ENCODE measurements around the gene BUD13.
"Not testable (repeated sequence)": the region's sequence is repeated elsewhere in the genome, so short reads cannot be mapped to it uniquely, and the experiment has no call there.

Gene BUD13

DNA sequence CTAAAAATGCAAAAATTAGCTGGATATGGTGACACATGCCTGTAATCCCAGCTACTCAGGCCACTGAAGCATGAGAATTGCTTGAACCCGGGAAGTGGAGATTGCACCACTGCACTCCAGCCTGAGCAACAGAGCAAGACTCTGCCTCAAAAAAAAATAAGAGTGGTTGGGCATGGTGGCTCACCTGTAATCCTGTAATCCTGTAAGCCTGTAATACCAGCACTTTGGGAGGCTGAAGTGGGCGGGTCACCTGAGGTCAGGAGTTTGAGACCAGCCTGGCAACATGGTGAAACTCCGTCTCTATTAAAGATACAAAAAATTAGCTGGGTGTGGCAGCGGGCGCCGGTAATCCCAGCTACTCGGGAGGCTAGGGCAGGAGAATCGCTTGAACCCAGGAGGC, 16.7 kb downstream of the BUD13 start:
- not testable (repeated sequence) for DNase-seq (ENCODE audit: low read depth)

DNA sequence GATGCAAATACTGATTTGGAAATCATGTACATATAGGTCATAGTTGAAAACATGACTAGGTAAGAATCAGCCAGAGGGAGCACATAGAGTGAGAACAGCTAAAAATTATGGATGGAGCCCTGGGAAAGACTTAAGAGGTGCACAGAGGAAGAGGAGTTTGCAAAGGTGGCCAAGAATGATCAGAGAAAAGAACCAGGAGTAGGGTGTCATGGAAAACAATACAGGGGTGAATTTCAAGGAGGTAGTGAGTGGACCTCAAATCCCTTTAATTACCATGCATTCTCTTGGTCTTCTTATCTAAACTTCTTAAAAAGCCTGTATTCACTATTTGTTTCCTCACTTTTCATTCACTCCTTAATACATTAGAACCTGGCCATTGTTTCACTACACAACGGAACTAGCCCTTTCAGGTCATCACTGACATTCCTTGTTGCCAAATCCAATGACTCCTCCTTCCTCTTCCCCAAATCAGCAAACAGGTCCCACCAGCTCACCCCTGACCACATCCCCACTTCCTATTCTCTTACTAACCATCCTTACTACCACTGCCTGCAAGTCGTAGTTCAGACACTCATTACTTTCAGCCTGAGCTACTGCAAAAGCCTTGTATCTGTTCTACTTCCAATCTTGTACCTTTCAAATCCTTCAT, 22.6 kb downstream of the BUD13 start:
- DNase-seq (ENCODE audit: low read depth) = no peak

DNA sequence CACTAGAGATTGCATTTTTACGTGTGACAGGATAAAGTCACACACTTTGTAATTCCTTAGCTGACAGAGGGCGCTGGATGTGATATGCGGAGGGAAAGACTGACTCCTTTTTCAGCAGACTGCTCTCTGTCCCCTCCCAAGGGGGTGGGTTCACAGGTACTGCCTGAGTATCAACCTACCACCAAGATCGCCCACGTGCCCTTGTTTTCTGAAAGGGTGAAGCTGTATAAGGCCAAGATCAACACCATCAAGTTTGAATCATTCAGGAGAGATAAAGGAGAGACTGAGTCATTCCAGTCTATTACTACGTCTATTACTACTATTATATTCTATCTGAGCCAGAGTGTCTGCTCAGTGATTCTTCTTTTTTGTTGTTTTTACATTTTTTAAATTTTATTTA, 30.7 kb downstream of the BUD13 start:
- DNase-seq (ENCODE audit: low read depth) = no peak

DNA sequence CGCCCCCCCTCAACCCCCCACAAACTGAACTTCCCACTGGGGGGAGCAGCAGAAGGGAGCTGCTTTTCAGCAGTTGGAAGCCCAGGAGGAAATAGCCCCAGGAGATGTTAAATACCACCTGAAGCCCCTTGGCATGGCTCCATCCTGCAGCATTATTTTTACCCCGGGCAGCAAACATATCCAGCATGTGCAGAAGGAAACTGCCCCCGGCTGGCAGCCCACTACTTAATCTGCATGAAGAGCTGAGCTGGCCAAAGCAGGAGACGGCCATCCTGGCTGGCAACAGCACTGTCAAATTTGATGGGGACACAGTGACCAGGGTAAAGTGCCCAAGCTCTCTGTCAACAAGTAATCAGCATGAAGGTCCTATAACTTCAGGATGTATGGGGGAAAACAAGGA, 32.0 kb downstream of the BUD13 start:
- DNase-seq (ENCODE audit: low read depth) = no peak

DNA sequence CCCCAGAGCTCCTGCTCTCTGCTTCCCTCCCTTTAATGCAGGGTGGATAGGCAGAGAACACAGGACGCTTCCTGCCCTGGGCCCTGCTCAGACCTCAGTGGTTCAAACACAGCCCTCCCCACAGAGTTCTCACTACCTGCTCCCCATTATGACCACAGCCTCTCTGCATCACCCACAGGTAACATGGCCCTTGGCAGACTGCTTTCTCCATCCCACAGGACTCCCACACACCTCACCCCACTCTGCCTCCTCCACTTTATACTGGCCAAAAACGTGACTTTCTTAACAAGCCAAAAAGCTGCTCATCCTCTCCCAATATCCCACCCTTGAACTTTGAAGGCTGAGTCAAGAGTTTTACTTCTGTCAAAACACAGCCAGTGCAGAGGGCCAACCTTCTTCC, 33.8 kb downstream of the BUD13 start:
- DNase-seq (ENCODE audit: low read depth) = no peak

DNA sequence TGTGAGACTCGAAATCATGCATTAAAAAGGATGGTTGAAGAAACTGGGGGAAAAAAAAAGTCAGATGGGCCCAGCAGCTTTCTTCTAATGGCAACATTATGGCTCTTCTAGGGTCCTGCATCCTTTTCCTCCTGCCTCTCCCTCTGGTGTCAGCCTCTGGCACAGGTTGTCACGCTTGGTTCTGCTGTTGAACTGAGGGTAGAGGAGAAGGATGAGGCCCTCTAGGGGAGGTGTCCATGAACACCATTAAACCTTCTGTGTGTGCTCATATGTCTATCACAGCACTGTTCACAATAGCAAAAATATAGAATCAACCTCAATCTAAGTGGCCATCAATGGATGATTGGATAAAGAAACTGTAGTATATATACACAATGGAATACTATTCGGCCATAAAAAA, 36.0 kb downstream of the BUD13 start:
- DNase-seq (ENCODE audit: low read depth) = no peak

DNA sequence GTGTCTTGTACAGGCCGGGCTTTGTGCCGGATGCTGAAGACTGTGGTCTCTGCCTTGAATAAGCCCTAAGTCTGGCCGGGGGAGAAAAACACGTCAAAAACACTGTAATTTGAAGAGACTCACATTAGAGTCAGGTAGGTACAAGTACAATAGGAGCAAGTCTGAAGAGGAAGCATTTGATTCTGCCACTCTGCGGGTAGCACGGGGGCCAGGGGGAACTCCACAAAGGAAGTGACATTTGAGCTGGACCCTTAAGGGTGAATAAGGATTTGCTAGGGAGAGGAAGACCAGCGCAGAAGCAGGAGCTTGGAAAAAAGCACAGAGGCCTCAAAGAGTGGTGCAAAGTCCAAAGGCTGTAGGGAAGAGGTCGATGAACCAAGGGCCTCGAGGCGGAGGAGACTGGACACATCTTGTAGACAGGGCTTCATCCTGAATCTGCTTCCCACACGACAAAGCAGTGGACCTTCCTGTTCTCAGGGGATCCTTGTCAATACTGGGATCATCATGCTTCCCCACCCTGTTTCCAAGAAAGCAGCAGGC, 38.7 kb downstream of the BUD13 start:
- DNase-seq (ENCODE audit: low read depth) = no peak

DNA sequence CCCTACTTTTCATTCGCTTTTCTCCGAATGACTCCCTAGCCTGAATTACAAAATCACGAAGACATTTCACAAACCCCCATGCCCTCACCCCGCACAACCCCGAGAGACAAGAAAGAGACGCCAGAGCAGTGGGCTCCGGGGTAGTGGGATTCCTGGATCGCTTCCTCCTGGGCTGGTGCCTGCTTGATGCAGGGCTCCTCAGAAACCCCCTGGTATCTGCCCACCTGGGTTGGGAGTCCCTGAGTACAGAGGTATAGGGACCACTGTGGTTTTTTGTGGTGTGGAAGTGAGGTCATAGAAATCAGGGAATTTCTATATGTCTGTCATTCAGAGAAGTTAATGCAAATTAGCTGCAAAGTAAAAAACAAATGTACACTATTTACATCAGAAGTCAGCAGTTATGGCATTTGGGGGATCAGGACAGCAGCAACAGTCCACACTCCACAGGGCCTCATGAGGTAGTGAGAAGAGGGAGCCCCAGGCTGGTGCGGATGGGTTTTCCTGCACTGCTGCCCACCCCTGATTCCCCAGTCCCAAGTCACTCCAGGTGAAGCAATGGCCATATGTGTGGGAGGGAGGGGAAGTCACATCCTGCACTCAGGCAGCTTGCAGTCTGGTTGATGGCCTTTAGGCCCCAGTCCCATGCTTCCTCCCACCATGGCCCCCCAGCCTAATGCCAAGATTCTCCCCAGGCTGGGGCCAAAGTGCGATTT, 39.6 kb downstream of the BUD13 start:
- DNase-seq (ENCODE audit: low read depth) = no peak

DNA sequence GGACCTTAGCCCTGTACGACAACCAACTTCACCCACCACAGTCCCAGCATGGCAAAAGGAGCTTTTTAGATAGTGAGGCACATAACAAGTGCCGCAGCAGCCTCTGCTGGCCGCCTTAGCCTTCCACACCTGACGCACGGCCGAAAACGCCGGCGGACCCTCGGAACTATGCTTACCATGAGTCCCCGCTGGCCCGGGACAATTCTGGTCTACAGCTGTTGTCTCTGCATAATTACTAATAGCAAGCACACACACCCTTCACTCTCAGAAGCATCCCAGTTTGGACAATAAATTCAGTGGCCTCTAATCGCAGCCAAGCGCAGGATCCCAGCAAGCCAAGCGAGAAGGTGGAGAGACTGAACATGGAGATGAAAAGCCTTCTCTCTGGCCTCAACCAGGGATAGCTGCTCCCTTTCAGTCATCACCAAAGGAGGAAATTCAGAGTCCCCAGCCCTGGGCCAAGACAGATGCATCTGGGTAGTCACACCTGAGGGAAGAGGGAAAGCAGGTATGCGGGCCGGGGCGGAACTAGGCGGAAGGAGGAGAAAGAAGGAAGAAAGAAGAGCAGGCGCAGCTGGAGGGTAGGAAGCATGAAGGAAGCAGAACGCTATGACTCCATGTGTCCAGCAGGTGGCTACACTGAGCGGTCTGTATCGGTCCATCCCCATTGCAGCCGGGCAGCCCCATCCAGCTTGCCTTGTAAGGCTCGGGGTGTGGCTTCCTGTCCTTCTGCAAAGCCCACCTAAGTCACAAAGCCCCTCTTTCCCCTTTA, 40.3 kb downstream of the BUD13 start:
- peak; percentile 45 for DNase-seq (ENCODE audit: low read depth)

DNA sequence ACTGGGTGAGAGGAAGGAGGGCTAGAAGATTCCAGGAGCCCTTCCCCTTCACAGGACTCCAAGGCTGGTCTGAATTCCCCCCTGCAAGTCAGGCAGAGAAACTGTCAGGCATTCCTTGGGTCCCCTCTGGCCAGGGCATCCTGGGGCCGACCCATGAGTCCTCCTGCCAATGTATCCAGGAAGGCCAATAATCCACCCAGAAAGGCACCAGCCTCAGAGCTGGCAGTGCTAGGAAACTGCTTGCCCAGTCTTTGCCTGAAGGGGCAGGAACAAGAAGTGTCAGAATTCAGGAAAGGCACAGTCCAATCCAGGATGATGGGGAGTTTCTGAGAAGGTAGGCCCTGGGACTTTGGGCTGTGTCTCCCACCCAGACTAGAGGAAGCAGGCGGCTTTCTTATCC, 41.0 kb downstream of the BUD13 start:
- DNase-seq (ENCODE audit: low read depth) = no peak

DNA sequence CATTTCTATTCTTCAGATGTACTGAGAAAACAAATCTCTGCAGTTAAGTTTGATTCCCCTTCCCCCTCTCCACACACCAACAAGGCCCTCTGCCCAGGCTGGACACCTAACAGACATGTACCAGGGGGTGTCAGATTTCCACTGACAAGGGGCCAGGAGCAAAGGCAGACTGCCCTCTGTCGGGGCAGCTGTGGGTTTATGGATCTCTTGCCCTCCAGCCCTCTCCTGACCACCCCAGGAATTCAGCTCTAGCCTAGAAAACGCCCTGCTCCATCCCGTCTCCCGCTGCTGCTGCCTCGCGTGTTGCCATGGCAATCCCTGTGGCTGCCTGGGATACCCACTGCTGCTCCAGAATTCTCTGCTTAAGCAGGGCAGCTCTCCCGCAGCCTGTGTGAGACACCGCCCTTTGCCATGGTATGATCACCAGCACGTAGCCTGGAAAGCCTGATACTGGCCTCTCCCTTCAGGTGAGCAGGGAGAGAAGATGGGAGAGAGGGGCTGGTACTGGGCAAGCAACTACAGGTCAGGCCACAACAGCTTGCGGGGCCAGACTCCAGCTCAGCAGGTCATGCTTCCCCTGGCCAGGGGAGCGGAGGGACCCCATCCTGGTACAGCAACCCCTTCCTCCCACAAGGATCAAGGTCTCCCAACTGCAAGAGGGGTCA, 41.6 kb downstream of the BUD13 start:
- no peak for DNase-seq (ENCODE audit: low read depth)

DNA sequence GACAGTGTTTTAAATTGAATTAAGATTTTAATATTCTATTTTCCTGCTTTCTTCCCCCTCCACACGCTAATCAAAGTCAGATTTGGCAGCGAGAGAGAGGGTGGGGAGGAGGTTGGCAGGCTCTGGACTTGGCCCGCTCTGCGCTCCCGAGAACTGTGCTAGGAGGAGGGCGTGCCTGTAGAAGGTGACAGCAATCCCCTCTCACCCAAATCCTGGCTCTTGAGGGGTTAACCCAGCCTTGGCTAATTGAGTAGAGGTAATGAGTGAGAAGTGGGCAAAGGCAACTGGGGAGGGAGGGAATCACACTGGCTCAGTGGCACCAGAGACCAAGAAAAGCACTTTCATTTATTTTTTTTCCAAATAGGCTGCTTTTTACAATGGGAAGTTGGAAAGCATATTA, 42.2 kb downstream of the BUD13 start:
- no peak for DNase-seq (ENCODE audit: low read depth)

DNA sequence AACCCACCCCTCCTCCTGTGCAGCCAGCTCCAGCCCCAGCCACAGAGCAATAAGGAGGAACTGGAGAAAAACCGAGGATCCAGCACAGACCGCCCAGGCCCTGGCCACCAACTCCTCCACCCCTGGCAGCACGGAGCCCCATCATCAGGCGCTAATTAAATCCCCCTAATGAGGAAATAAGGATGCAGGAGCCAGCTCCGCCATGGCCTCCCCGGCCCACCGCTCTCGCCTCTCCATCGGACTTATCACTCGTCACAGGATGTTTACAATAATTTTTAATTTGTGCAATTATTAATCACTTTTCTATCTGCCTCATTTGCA, 42.6 kb downstream of the BUD13 start:
- DNase-seq (ENCODE audit: low read depth) = no peak

DNA sequence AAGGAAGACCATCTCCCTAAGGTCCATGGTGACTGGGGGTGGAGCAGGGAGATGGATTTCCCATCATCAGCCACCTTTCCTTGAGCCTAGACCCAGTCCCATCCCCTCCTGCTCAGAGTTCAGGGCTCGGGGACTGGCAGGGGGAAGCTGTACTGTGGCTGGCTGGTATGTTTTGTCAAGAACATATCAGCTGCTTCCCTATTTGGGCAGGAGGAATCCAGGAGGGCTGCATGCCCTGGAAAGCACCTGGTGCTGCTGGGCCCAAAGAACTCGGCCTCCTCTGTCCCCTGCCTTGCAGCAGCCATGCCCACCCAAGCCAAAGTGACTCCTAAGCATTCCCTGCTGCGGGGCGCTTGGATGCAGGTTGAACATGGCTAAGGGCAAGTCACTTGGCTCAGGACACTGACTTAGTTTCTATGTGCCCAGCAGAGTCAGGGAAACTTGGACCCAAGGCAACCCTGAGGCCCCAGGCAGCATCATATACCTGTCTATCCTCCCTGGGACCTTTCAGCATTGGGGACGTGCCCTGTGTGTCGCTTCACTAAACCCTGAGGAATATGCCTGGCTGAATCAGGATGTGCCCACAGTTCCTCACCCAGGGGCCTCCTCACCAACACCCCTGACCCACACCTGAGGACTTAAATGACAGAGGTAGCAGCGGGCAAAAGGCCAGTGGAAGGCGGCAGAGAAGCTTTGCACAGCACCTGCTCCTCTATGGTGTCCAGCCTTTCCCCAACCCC, 43.1 kb downstream of the BUD13 start:
- DNase-seq (ENCODE audit: low read depth) = no peak

DNA sequence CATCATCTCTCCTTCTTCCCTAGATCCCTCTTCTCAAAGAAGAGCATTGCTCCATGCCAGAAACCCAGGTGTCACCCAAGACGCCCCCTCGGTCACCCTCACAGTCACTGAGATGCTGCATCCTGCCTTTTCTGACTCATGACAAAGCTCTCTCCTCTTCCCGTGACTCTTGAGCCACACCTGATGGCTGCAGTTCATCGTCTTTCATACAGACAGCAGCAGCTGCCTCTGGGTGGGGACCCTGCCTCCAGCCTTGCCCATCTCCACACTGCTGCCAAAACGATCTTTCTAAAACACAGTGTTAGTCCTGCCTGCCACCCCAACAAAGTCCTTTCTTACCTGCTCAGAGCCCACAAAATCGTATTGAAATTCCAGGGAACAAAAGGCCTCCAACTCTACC, 44.8 kb downstream of the BUD13 start:
- no peak for DNase-seq (ENCODE audit: low read depth)

DNA sequence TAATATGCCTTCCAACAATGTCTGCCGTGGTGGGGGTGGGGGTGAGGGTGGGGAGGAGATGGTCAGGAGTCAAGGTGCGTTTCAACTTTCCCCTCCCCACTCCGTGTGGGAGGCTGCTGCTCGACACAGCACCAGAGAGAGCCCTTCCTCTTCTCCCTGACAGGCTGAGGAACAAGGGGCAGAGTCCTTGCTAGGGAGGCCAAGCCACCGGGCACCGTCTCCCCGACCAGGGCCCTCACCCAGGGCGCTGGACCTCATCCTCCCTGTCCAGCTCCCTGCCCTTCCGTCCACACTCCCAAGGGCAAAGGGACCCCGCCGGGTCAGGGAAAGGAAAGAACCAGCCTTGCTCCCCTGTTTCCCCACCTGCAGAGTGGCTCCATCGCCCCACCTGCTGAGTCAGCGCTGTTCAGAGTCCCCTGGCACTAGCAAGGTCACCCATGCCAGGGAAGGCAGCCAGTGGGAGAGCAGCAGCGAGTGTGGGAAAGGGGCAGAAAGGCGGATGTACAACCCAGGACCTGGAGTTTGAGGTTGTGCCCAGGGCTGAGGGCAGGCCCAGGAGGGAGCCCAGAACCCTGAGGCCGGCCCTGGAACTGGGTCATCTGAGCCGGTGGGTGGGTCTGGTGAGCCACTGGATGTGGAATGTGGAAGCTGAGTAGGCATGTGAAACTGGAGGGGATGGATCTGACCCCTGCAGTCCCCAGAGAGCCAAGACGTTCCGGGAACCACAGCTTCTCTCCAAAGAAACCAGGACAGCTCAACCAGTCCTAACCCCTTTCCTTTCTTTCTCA, 47.2 kb downstream of the BUD13 start:
- DNase-seq (ENCODE audit: low read depth) = no peak

DNA sequence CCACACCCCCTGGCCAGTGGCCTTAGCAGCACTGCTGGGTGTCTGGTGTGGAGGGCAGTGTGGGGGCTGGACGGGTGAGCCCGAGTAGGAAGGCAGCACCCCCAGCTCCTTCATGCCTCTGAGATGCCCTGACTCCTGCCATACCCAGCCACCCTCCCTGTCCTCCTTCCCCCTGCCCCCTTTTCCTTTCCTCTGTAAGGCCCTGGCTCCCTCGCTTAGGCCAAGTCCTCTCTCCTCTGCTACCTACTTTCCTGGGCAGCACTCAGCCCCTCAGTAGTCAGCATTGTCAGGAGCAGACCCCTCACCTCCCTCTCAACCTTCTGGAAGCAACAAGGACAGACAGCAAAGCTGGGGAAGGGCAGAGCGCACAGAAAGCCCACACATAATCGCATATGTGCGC, 48.0 kb downstream of the BUD13 start:
- DNase-seq (ENCODE audit: low read depth) = no peak

DNA sequence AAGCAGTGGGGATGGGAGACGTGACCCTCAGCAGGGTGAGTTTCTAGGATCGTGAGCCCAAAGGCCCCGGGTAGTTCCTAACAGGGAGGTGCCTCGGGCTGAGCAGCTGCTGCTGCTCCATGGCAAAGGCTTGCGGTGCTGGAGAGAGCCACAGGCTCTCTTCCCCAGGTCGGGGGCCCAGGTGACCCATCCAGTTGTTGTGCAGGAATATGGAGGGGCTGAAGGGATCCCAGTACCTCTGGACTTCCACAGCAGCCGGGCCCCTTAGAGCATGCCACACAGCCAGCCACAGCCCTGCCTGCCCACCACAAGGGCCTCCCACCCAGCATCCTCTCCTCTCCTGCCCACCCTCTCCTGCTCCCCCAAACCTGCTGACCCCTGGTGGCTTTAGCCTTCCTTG, 49.3 kb downstream of the BUD13 start:
- DNase-seq (ENCODE audit: low read depth) = no peak

DNA sequence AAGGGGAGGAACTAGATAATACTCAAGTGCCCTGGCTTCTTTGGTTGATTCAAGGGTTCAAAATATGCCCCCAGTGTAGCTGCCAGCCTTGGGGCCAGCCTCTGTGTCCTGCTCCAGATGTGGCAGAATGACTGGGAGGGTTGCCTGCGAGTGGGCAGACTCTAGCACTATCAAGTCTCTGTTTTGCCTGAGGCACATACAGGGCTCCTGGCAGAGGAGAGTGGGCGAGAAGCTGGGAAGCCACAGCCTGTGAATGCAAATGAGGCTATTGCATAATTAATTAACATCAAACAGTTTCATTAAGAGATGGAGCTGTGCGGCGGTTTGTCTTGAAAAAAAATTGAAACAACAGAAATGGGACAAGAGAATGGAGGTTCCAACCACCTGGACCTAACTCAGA, 50.8 kb downstream of the BUD13 start:
- no peak for DNase-seq (ENCODE audit: low read depth)

DNA sequence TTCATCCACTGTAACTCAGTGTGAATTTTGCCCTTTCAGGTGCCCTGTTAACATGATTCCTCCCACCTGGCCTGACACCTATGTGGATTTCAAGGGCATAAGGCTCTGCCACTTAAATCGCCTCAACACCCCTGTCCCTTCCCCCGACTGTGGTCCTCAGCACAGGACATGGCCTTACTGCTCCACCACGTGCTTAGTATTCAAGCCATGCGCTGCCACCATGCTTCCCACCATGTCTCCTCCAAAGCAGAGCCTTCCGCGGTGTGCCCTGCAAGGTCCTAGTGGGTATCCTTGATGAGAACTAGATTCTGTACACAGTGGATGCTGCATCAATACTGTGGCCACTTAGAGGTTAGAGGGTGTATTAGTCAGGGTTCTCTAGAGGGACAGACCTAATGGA, 51.9 kb downstream of the BUD13 start:
- no peak for DNase-seq (ENCODE audit: low read depth)

DNA sequence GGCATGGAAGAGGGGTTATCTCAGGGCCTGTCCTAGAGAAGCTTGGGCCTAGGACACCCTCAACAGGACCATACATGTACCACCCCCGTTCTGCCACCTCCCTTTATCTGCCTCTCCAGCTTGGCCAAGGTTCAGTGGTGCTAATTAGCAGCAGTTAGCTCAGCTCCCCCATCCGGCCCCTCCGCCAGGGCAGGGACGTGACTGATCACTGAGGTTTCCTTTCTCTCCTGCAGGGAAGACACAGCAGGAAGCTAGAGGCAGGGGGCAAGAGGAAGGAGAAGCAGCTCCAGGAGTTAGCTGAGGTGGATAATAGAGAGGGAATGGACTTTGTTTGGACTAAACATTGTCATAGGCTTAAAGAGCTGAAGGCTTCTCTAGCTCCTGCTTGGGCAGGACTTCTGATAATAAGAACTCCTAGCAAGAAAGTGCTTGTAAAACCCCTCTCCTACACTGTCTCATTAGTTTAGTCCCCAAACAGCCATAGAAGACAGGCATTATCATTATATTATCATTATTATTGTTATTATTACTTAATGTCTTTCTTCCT, 53.8 kb downstream of the BUD13 start:
- no peak for DNase-seq (ENCODE audit: low read depth)

Data from activated T-cell treated with anti-CD3 and anti-CD28 coated beads for 24 hours (primary cell).